Smooth muscle cell (in vitro differentiated cells): ENCODE results near the gene KLHL11. TPM values are rescaled to one million over a fixed set of nuclear protein-coding genes. Genes with fewer than 3 reads are reported as not detected.

Experiments used
- DNase-seq: peaks from one replicate; lab custom pipeline; 2025; ENCODE audit not compliant: unreplicated experiment; lab: John Stamatoyannopoulos, UW
- H2AFZ ChIP-seq: fragments of 200-600 bp; sonication (generic); 2 replicates; pipeline ENCODE4 v1.6.0; 2016; ENCODE audit warnings: antibody characterized with exemption, low read depth, mild to moderate bottlenecking
- H3F3A ChIP-seq: fragments of 200-600 bp; sonication (generic); 2 replicates; pipeline ENCODE4 v1.6.0; 2017; ENCODE audit warnings: antibody characterized with exemption, low read depth
- H3K27ac ChIP-seq: fragments of 200-600 bp; sonication (generic); 2 replicates; pipeline ENCODE4 v1.5.1; 2016; ENCODE audit warnings: low read depth, mild to moderate bottlenecking
- H3K27me3 ChIP-seq: fragments of 200-600 bp; sonication (generic); 2 replicates; pipeline ENCODE4 v1.6.1; 2016; ENCODE audit warnings: low read depth, mild to moderate bottlenecking
- H3K36me3 ChIP-seq: fragments of 200-600 bp; sonication (generic); 2 replicates; pipeline ENCODE4 v1.5.1; 2016; ENCODE audit warnings: low read depth
- H3K4me1 ChIP-seq: fragments of 200-600 bp; sonication (generic); 2 replicates; pipeline ENCODE4 v1.5.1; 2016; ENCODE audit warnings: low read depth
- H3K4me2 ChIP-seq: fragments of 200-600 bp; sonication (generic); 2 replicates; pipeline ENCODE4 v1.6.0; 2016; ENCODE audit warnings: mild to moderate bottlenecking
- H3K4me3 ChIP-seq: fragments of 200-600 bp; sonication (generic); 2 replicates; pipeline ENCODE4 v1.5.1; 2016; ENCODE audit warnings: mild to moderate bottlenecking
- H3K79me2 ChIP-seq: fragments of 200-600 bp; sonication (generic); 2 replicates; pipeline ENCODE4 v1.6.0; 2016; ENCODE audit warnings: low read depth, mild to moderate bottlenecking
- H3K9ac ChIP-seq: fragments of 200-600 bp; sonication (generic); 2 replicates; pipeline ENCODE4 v1.6.0; 2016; ENCODE audit warnings: low read depth
- H3K9me3 ChIP-seq: fragments of 200-600 bp; sonication (generic); replicated peaks from 2 replicates; pipeline ENCODE4 v1.5.1; 2016; ENCODE audit warnings: low read depth
- H4K20me1 ChIP-seq: fragments of 200-600 bp; sonication (generic); 2 replicates; pipeline ENCODE4 v1.6.0; 2016; ENCODE audit warnings: low read depth
- WGBS: methylation state at CpG from one replicate; pipeline ENCODE4 v1.1.7; 2016; ENCODE audit warnings: low lambda C conversion rate; 5-methylcytosine and 5-hydroxymethylcytosine counted together
- polyA plus RNA-seq: library from polyadenylated mRNA; unstranded; fragments of >200 nt; fragmentation: Nextera tagmentation; extraction: Ambion mirVana; gene quantifications from 2 replicates; pipeline ENCODE4 v1.2.1, GENCODE V29; 2016
- total RNA-seq: library from RNA; depleted of rRNA; stranded (reverse); fragments of >200 nt; gene quantifications from 2 replicates; pipeline ENCODE4 v1.2.3, GENCODE V29; 2014
- TF ChIP-seq, protein P1 (sequence below): fragments of 200-600 bp; sonication (generic); IDR thresholded peaks from 2 replicates; pipeline ENCODE4 v1.5.1; 2017; ENCODE audit warnings: borderline replicate concordance, mild to moderate bottlenecking, antibody characterized with exemption; ENCODE audit not compliant: insufficient read depth, poor library complexity, severe bottlenecking

The KLHL11 gene
- total and polyA plus RNA-seq, 2 experiments from 2014 or later, result 7.9 to 23.8 TPM

DNA sequence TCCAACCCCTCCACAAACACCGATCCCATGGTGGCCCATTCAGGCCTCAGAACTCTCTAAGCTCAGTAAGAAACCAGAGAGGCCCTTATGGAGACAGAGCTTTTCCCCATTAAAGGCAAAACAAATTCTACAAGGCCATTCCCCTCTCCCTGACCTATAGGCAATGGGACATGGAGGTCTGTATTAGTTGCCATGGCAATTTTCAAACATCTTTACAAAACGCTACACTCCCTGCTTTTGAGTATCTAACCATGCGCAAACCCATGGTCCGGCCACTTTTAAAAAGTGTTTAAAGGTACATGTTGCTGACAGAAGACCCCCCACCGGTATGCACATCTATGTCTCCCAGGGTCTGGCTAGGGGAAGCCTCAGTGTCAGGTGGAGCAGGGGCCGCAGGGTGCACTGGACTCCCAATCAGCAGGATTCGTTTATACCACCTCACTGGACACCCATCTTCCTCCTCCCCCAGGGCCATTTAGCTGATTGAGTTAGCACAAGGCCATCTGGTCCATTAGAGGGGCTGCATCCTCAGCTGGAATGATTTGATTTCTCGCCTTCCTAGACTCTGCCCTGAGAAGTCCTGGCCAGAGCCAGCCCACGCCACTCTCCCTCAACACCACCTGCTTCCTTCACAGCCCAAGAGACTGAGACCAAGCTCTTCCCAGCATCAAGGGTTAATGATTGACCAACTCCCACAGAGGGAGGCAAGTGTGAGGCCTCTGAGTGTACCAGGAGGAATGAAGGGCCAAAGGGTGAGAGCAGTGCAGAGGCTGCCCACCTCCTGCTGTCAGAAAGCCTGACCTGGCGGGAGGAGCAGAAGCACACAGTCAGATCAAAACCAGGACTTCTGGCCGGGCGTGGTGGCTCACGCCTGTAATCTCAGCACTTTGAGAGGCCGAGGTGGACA, 42.7 kb upstream of the KLHL11 start:
- Histone ChIP-seq H3K9ac (peak overlapping the region; percentile 45), H3K9me3 (no peaks in the 10 kb centered on the region), H3K79me2 (peaks cover 32% of the 10 kb centered on the region), H4K20me1 (peaks cover 58% of the 10 kb centered on the region), H2AFZ (no peak overlapping the region), H3K36me3 (peaks cover 4% of the 10 kb centered on the region), H3K4me1 (peaks cover 7% of the 10 kb centered on the region), H3K4me3 (no peak overlapping the region), H3K27me3 (no peaks in the 10 kb centered on the region), H3K27ac (peak overlapping the region; percentile 88), H3F3A (peaks cover 24% of the 10 kb centered on the region), H3K4me2 (peak overlapping the region; percentile 8)
- DNase-seq, result no peak
- TF ChIP-seq, protein P1, sequence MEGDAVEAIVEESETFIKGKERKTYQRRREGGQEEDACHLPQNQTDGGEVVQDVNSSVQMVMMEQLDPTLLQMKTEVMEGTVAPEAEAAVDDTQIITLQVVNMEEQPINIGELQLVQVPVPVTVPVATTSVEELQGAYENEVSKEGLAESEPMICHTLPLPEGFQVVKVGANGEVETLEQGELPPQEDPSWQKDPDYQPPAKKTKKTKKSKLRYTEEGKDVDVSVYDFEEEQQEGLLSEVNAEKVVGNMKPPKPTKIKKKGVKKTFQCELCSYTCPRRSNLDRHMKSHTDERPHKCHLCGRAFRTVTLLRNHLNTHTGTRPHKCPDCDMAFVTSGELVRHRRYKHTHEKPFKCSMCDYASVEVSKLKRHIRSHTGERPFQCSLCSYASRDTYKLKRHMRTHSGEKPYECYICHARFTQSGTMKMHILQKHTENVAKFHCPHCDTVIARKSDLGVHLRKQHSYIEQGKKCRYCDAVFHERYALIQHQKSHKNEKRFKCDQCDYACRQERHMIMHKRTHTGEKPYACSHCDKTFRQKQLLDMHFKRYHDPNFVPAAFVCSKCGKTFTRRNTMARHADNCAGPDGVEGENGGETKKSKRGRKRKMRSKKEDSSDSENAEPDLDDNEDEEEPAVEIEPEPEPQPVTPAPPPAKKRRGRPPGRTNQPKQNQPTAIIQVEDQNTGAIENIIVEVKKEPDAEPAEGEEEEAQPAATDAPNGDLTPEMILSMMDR, result no peak
- 95% methylated on average over 14 of the region's 14 CpGs for WGBS

GRCh38 chr17:41907185-41907556, 41.9 kb upstream of the KLHL11 start:
- Histone ChIP-seq H3K79me2 (peaks cover 25% of the 10 kb centered on the region), H3K9ac (peak overlapping the region; percentile 45), H3K36me3 (peaks cover 4% of the 10 kb centered on the region), H4K20me1 (peaks cover 51% of the 10 kb centered on the region), H3K4me1 (peaks cover 7% of the 10 kb centered on the region), H3K9me3 (no peaks in the 10 kb centered on the region), H3F3A (peaks cover 18% of the 10 kb centered on the region), H3K27ac (peak overlapping the region; percentile 88), H2AFZ (no peak overlapping the region), H3K27me3 (no peaks in the 10 kb centered on the region), H3K4me2 (peak overlapping the region; percentile 8), H3K4me3 (no peak overlapping the region)
- 78% methylated on average over 8 of the region's 8 CpGs for WGBS
- TF ChIP-seq, protein P1, result no peak
- DNase-seq, result no peak

DNA sequence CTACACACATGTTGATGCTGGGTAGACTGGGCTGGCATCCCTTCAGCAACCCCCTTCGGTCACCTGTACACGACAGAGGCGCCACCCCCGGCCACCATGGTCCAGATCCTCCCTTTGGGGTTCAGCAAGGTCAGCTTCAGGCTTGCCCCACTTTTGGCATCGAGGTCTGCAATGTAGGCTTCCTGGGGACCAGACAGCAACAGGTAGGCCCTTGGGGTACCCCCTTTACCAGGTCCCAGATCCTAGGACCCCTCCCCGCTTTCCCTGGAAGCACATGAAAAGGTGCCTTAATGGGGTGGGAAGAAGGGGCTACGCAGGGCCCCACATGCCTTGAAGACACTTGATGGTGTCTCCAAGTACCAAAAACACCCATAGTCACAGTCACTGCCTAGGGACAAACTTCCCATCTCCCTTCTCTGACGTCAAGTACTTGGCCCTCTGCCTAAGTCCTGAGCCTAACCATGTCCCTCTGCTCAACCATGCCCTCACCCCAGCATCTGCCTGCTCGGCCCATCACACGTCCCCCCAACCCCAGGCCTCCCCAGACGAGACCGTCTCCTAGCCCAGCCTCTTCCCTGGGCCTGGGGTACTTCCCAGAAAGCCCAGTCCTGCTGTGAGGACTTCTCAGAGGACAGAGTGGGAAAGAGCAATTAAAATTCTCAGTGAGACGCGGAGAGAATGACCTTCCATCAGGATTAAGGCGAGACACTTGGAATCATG, 41.4 kb upstream of the KLHL11 start:
- peak overlapping the region; percentile 88 for H3K27ac ChIP-seq
- peak overlapping the region; percentile 8 for H3K4me2 ChIP-seq
- H3K9me3 ChIP-seq, result no peaks in the 10 kb centered on the region
- peak overlapping the region; percentile 45 for H3K9ac ChIP-seq
- no peak overlapping the region for H2AFZ ChIP-seq
- WGBS, result 80% methylated on average over 15 of the region's 15 CpGs
- no peak for DNase-seq
- H3K79me2 ChIP-seq, result peaks cover 19% of the 10 kb centered on the region
- no peaks in the 10 kb centered on the region for H3K27me3 ChIP-seq
- TF ChIP-seq, protein P1, result no peak
- peaks cover 48% of the 10 kb centered on the region for H4K20me1 ChIP-seq
- H3F3A ChIP-seq, result peaks cover 13% of the 10 kb centered on the region
- no peak overlapping the region for H3K4me3 ChIP-seq
- peaks cover 4% of the 10 kb centered on the region for H3K36me3 ChIP-seq
- peaks cover 7% of the 10 kb centered on the region for H3K4me1 ChIP-seq
